ENCODE data around the gene PHF1. TPM values are rescaled to one million over a fixed set of nuclear protein-coding genes. Genes with fewer than 3 reads are reported as not detected.

Gene PHF1
- total RNA-seq, 1 experiment from 2014 or later, result 25.5 TPM

- DNase-seq, result peak in 1 of 2 experiments; percentile 21
- Histone ChIP-seq H3K36me3 (peaks cover 5% of the 10 kb centered on the region; the same call in 1 of the 2 replicates), H3K9me3 (replicated peaks) (no peaks in the 10 kb centered on the region), H3K27ac (peak overlapping the region; percentile 45), H3K4me3 (peak overlapping the region; percentile 69), H3K27me3 (peaks cover 13% of the 10 kb centered on the region), H3K4me1 (peaks cover 9% of the 10 kb centered on the region; the same call in 1 of the 2 replicates)
Observed at GRCh38 chr6:33418690-33419291, 8.0 kb downstream of the PHF1 start.

- no peak for DNase-seq
- Histone ChIP-seq H3K27me3 (peaks cover 13% of the 10 kb centered on the region), H3K36me3 (peaks cover 3% of the 10 kb centered on the region; the same call in 1 of the 2 replicates), H3K27ac (no peak within 1 kb of the TSS), H3K4me3 (no peak within 1 kb of the TSS), H3K9me3 (replicated peaks) (no peaks in the 10 kb centered on the region), H3K4me1 (peaks cover 14% of the 10 kb centered on the region; the same call in 1 of the 2 replicates)
Observed at GRCh38 chr6:33419580-33420490, 9.0 kb downstream of the PHF1 start, which contains the start of gene SYNGAP1. SYNGAP1 (plus strand) TSS chr6:33420065; CDS start chr6:33420265, 200 bp downstream.

GRCh38 chr6:33420491-33421343 lies 9.9 kb downstream of the PHF1 start:
- Histone ChIP-seq H3K4me1 (peaks cover 15% of the 10 kb centered on the region; the same call in 1 of the 2 replicates), H3K4me3 (no peak overlapping the region), H3K27me3 (peaks cover 13% of the 10 kb centered on the region), H3K9me3 (replicated peaks) (no peaks in the 10 kb centered on the region), H3K36me3 (peaks cover under 1% of the 10 kb centered on the region; the same call in 1 of the 2 replicates), H3K27ac (no peak overlapping the region)
- no peak for DNase-seq

GRCh38 chr6:33421344-33421643 lies 10.5 kb downstream of the PHF1 start:
- H3K4me3 ChIP-seq, result no peak overlapping the region

GRCh38 chr6:33423777-33424176 lies 13.0 kb downstream of the PHF1 start:
- H3K27ac ChIP-seq, result no peak overlapping the region
- no peaks in the 10 kb centered on the region for H3K36me3 ChIP-seq
- H3K4me3 ChIP-seq, result no peak overlapping the region
- no peak for DNase-seq
- peaks cover 19% of the 10 kb centered on the region for H3K4me1 ChIP-seq
- no peaks in the 10 kb centered on the region for H3K9me3 ChIP-seq (replicated peaks)
- peaks cover 18% of the 10 kb centered on the region for H3K27me3 ChIP-seq

More at GRCh38 chr6:33421344-33421643, 10.5 kb downstream of the PHF1 start:
- H3K36me3 ChIP-seq, result no peaks in the 10 kb centered on the region
- H3K9me3 ChIP-seq (replicated peaks), result no peaks in the 10 kb centered on the region
- peaks cover 15% of the 10 kb centered on the region; the same call in 1 of the 2 replicates for H3K4me1 ChIP-seq
- DNase-seq, result no peak
- H3K27me3 ChIP-seq, result peaks cover 13% of the 10 kb centered on the region
- no peak overlapping the region for H3K27ac ChIP-seq

GRCh38 chr6:33424855-33425667 lies 14.2 kb downstream of the PHF1 start:
- Histone ChIP-seq H3K4me1 (peaks cover 13% of the 10 kb centered on the region), H3K27me3 (peaks cover 19% of the 10 kb centered on the region), H3K36me3 (no peaks in the 10 kb centered on the region), H3K27ac (peak overlapping the region; percentile 39; the same call in 1 of the 2 replicates), H3K4me3 (peak overlapping the region; percentile 59), H3K9me3 (replicated peaks) (no peaks in the 10 kb centered on the region)
- DNase-seq, result no peak

- peak; percentile 89 to 92 for DNase-seq
- H3K9me3 ChIP-seq (replicated peaks), result no peaks in the 10 kb centered on the region
- H3K4me3 ChIP-seq, result peak overlapping the region; percentile 59
- peak overlapping the region; percentile 39; the same call in 1 of the 2 replicates for H3K27ac ChIP-seq
- peaks cover 17% of the 10 kb centered on the region for H3K4me1 ChIP-seq
- peaks cover 19% of the 10 kb centered on the region for H3K27me3 ChIP-seq
- no peaks in the 10 kb centered on the region for H3K36me3 ChIP-seq
Observed at GRCh38 chr6:33425668-33426577, 15.1 kb downstream of the PHF1 start.

- H3K27ac ChIP-seq, result no peak overlapping the region
- no peaks in the 10 kb centered on the region for H3K9me3 ChIP-seq (replicated peaks)
- no peak for DNase-seq
- H3K4me1 ChIP-seq, result peaks cover 19% of the 10 kb centered on the region
- peaks cover 19% of the 10 kb centered on the region for H3K27me3 ChIP-seq
- peak overlapping the region; percentile 62 for H3K4me3 ChIP-seq
- H3K36me3 ChIP-seq, result no peaks in the 10 kb centered on the region
Observed at GRCh38 chr6:33426590-33427511, 16.0 kb downstream of the PHF1 start.

GRCh38 chr6:33427585-33428223 lies 16.9 kb downstream of the PHF1 start:
- Histone ChIP-seq H3K27me3 (peaks cover 11% of the 10 kb centered on the region), H3K36me3 (no peaks in the 10 kb centered on the region), H3K4me1 (peaks cover 19% of the 10 kb centered on the region), H3K27ac (no peak overlapping the region), H3K9me3 (replicated peaks) (no peaks in the 10 kb centered on the region), H3K4me3 (peak overlapping the region; percentile 62)
- DNase-seq, result peak; percentile 15 to 29

GRCh38 chr6:33428224-33428965 lies 17.6 kb downstream of the PHF1 start:
- no peaks in the 10 kb centered on the region for H3K36me3 ChIP-seq
- peaks cover 19% of the 10 kb centered on the region for H3K4me1 ChIP-seq
- H3K4me3 ChIP-seq, result peak overlapping the region; percentile 62
- no peak overlapping the region for H3K27ac ChIP-seq
- H3K9me3 ChIP-seq (replicated peaks), result no peaks in the 10 kb centered on the region
- DNase-seq, result peak; percentile 26 to 45
- H3K27me3 ChIP-seq, result peaks cover 6% of the 10 kb centered on the region; the same call in 1 of the 2 replicates
